HG03521 (cell line): ENCODE measurements around the gene HIPK4.
"Not testable (repeated sequence)": the region's sequence is repeated elsewhere in the genome, so short reads cannot be mapped to it uniquely, and the experiment has no call there.

Source experiments
- ATAC-seq: cut with Tn5 transposase; IDR thresholded peaks from one replicate; pipeline ENCODE4 v1.9.1; 2021; ENCODE audit warnings: mild to moderate bottlenecking, moderate library complexity; ENCODE audit not compliant: unreplicated experiment

Gene HIPK4

DNA sequence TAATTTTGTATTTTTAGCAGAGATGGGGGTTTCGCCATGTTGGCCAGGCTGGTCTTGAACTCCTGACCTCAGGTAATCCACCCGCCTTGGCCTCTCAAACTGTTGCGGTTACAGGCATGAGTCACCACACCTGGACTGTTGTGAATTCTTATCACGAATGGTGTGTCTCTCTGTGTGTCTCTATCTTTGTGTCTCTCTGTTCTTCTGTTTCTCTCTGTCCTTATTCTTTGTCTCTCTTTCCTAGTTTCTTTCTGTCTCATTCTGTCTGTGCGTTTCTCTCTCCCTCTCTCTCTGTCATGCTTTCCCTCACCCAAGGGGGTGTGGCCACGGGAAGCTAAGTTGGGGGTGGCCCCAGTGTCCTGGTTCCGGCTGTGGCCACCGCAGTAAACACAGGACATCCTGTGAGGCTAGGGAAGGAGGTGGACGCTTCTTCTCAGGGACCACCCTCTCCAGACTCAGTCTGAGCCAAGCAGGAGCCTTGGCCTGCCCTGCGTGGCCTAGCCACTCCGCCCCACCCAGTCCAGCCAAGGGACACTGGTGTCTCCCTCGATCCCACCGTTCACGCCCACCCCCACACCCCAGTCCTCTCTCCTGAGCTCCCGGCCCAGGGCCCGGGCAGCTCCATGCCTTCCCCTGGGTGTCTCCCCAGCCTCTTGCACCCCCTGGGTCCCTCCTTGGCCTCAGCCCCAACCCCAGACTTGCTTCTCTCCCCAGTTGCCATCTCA is 27.1 kb upstream of the HIPK4 start:
- no peak for ATAC-seq

DNA sequence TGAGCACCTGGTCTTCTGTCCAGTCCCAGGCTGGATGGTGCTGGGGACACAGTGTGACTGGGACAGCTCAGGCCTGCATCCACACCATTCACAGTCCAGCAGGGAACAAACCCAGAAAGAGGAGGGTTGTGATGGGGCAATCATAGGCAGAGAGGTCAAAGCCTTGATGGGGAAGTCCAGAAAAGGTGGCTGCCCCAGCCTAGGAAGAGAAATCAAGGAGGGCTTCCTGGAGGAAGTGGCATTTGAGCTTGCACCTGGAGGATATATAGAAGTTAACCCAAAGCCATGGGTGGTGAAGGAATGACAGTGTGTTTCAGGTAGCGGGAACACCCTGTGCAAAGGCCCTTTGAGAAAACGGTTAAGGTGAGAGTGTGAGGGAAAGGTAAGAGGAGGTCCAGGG is 25.8 kb upstream of the HIPK4 start:
- ATAC-seq: no peak

DNA sequence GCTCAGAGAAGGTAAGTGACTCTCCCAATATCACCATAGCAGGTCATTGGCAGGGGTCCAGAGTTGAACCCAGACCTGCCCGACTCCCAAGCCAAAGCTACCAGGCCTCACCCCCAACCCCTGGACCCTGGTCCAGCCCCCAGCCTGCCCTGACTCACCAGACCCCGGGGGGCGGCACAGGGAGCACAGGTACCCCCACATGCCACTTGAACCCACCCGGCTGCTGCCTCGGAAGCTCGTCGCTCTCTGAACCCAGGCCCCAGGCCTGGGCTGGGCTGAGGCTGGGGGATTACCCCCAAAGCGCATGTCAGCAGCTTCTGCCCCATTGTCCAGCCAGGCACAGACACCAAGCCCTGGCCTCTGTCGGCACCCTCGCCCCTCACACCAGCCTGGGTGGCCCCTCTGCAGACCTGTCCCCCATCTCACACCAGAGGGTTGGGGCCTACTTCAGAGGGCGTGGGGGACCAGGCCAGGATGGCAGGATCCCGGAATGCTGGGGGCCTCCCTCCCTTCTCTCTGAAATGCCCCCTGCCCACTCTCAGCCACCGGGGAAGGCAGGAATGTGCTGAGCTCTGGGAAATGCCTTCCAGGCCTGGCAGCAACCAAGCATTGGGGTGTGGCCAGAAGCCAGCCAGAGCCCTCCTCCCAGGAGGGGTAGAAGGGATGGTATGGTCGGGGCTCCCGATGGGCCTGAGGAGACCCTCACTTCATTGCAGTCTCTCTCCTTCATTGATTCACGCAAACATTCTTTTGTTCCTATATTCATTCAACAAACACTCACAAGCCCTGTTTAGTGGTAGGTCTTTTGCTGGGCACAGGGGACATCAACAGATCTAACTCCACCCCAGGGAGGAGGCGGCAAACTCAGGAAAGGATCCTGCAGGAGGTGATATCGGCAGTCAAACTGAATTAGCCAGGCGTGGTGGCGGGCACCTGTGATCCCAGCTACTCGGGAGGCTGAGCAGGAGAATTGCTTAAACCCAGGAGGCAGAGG is 24.9 kb upstream of the HIPK4 start:
- ATAC-seq: no peak

DNA sequence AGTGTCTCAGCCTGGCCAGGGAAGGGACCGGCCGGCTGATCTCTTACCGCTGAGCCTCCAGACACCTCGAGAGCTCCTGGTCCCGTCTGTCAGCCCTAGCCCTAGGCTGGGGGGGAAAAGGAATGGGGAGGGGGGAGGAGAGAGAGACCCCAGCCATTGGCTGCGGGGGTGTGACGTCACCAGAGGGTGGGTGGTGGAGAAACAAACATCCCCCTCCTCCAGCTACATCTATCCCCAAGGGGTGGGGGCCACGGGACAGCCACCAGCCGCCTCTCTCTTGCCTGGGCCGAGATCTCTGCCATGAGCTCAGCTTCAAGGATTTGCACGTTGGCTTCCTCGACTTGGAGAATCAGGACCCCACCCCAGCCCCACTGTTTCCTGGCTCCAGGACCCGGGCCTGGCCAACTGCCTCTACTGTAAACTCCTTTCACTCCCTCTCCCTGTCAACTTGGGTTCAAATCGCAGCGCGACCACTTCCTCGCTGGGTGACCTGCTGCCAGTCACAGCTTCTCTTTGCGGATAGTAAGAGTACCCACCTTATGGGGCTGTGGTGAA is 23.4 kb upstream of the HIPK4 start, which contains the start of gene PRX:
TSS of gene PRX (minus strand) at position 88 of the 555 bp plus-strand sequence. CDS start 5,446 bp downstream, outside the sequence.
- no peak for ATAC-seq

DNA sequence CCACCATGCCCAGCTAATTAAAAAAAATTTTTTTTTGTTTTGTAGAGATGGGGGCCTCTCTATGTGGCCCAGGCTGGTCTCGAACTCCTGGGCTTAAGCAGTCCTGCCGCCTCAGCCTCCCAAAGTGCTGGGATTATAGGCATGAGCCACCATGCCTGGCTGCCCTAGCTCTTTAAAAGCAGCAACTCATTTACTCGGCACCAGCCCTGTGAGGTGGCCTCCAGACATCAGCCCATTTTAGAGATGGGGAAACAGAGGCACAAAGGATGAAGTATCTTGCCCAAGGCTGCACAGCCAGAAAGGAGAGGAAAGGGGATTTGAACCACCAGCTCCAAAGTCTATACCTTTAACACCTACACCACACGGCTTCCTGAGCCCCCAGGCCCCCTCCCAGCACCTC is 22.9 kb upstream of the HIPK4 start:
- ATAC-seq: no peak

DNA sequence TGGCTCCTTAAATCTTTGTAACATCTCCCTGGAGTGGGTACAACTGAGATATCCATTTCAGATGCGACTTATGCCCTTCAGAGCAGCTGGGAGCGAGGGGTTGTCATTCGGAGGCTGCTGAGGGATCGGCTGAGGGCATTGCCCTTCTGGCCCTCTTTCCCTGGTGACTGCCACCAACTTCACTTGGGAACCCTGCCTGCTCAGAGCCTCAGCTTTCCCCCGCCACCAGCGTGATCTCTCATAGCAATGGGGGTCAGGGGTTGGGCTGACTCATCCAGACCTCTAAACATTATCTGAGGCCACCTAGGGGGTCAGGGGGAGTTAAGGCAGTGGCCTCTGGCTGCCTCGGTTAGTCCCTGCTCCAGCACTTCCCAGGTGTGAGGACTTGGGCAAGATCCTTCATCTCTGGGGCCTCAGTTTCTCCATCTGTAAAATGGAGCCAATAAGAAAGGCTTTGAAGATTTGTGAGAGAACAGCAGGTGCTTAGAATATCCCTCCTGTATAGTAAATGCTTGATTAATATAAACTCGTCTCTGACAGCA is 22.0 kb upstream of the HIPK4 start:
- no peak for ATAC-seq

DNA sequence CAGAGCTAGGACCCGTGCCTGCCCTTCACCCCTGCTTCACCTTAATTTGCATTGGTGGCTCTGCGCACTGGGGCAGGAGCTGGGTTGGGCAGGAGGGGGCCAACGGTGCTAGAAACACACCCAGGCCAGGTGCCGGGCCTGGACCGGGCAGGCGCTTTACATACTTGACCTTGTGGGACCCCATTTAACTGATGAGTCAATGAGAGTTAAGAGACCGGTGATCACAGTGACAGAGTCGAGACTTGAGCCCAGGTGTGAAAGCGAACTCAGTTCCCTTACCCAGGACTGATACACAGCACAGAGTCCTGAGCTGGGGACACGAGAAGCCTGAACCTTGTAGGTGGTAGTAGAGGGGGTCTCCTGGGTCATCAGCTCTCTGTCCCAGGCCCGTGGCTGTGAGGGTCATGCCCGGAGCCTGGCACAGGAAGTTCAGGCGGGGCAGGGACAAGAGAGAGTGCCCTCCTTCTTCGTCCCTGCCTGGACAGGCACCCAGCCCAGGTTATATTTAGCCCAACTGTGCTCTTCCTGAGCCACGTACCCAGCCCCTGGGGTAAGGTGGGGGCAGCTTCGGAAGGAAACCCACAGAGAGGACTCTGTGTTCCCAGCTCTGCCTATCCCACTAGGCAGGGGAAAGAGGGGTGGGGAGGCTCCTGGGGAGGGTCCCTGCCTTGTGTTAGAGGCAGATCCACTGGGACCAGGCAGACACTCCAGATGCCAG is 21.3 kb upstream of the HIPK4 start:
- ATAC-seq: no peak

DNA sequence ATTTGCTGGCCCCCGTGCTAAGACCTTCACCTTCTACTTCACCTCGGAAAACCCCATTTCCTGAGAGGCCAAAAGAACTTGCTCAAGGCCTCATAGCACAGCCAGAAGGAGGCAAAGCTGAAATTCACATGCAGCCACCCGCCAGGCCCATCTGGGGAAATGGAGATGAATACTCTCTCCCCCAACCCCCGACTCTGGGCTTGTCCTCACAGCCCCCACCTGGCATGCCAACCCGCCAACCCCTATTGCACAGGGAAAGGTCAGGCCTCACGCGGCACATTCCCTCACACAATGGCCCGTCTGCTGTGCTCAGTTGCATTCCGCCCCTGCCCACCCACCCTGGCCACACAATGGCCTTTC is 20.0 kb upstream of the HIPK4 start:
- ATAC-seq: no peak

DNA sequence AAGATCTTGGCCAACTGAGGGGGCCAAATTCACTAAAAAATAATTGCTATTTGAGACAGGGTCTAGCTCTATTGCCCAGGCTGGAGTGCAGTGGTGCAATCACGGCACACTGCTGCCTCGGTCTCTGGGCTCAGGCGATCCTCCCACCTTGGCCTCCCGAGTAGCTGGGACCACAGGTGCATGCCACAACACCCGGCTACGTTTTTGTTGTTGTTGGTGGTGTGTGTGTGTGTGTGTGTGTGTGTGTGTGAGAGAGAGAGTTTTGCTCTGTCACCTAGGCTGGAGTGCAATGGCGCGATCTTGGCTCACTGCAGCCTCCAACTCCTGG is 18.6 kb upstream of the HIPK4 start:
- ATAC-seq: not testable (repeated sequence)

DNA sequence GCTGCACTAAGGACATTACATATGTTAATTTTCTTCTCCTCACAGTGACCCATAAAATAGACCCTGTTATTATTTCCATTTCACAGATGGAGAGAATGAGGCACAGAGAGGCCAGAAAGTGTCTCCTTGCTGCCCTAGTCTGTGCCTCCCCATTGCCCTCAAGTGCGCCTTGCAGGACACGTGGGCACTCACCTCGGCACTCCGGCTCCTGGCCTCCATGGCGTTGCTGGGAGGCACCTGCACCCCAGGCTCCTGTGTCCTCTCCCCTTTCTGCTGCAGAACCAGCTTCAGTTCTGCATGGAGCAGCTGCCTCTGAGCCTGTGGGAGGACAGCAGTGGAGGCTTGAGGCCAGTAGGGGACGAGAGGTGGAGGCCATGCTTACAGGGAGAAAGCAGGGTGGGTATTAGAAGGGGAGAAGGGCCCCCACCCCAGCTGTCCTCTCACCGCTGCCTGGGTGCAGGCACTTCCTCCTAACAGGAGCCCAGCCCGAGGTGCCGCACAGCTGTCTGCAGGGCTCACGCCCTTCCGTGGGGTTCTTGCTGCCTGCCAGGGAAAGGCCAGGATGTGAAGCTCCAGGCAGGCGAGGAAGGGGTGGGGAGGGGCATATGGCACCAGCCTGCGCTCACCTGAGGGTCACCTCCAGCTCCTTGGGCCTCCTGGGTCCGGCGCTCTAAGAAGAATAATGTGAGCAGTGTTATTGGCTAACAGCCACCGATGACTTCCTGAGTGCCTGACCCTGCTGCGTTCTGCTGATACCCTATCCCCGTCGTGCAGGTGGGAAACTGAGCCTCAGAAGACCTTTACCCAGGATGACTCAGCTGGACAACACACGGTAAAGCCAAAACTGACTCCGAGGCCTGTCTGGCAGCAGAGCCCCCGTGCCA is 18.0 kb upstream of the HIPK4 start:
- no peak for ATAC-seq

DNA sequence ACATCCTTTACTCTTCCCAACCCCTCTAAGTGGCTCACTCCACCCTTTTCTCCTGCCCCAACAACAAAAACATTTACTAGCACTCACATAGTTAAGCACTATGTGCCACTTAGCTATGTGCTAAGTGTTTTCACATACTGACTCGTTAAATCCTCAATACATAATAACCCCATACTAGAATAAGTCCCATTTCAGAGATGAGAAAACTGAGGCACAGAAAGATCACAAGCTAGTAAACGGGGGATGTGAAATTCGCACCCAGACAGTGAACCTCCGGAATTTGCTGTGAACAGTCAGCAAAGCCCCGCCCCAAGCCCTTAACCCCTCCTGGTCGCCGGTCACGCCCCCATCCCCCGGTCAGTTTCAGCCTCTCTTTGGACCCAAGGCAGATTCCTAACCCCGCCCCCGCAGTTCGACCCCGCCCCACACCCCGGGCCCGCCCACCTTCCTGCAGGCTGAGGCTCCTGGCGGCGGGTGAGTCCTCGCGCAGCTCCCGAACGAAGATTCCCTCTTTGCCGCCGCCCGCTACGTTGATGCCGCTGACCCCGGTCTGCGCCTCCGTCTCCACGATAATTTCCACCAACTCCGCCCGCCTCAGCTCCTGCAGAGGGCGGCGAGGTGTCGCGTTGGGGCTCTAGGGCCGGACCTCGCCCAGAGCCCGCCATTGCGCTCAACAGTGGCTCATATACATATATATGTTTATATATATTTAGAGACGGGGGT is 13.4 kb upstream of the HIPK4 start:
- ATAC-seq: peak; percentile 61

DNA sequence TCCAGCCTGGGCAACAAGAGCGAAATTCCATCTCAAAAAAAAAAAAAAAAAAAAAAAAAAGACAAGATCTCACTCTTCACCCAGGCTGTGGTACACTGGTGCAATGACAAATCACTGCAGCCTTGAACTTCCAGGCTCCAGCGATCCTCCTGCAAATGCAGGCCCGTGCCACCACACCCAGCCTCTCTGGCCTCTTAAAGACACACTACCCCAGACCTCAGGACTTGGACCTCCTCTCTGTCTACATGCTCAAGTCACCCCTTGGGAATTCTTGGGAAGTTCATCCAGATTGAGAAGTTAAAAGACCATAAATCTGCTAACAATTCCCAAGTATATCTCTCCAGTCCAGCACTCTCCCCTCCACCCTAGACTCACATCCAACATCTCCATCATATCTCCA is 10.6 kb upstream of the HIPK4 start:
- ATAC-seq: no peak

DNA sequence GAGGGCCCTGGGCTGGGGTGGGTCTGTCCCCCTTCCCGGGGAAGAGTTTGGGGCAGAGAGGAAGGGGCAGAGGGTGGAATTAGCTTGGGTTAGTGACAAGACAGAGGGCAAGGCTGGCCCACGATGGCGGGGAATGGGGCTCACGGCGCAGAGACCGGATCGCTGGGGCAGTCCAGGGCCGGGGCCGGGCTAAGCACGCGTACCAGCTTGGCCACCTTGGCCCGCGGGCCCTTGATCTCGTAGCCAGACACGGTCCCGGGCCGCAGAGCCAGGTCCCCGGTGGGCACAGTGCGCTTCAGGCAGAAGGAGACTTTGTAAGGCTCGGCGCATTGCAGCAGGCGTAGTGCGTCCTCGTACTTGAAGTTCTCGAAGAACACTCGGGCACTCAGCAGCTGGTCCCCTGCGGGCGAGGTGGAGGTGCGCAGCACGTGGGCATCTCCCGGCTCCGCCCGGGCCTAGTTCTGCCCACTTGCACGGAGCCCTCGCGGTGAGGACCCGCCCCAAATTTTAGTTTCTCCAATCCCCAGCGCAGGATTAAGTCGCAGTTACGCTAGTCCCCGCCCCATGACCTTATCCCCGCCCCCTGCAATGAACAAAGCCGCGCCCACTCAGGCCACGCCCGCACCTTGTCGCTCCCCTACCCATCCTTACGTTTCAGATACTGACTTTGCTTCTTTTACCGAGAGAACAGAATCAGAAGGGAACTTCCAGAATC is 8.6 kb upstream of the HIPK4 start:
- no peak for ATAC-seq

DNA sequence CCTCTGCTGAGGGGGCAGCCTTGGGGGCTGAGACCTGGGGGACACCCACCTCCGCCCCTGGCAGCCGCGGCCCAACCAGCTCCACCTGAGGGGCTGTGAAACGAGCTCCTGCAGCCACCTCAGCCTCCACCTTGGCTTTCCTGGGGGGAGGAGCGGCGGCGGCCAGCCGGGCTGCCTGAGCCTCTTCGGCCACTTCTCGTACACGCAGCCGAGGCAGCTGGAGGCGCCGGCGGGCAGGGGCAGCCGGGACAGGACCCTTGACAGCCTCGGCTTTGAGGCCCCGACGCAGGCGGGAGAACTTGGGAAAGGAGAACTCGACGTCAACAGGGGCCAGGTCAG is 7.6 kb upstream of the HIPK4 start:
- ATAC-seq: no peak

DNA sequence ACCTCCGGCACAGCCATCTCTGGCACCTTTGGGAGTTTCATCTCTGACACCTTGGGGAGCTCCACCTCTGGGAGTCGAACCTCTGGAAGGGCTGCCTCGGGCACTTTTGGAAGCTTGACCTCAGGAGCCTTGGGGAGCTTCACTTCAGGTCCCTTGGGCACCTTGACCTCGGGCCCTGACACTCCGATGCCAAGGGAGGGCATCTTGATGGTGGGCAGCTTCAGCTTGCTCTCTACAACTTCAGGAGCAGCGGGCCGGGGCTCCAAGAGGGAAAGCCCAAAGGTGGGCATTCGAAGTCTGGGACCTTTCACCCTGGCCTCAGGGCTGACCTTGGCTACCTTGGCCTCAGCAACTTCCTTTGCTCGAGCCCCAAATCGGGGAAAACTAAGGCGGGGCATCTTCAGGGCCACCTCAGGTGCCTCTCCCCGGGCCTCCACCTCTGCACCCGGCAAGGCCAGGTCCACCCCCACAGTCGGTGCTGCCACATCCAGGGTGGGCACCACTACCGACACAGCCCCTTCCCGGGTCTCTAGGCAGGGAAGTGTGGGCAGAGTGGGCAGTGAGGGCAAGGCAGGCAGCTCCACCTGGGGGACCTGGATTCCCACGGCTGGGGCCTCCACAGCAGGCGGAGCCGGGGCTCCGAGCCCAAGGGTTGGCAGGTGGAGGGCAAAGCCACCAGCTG is 7.0 kb upstream of the HIPK4 start:
- no peak for ATAC-seq

DNA sequence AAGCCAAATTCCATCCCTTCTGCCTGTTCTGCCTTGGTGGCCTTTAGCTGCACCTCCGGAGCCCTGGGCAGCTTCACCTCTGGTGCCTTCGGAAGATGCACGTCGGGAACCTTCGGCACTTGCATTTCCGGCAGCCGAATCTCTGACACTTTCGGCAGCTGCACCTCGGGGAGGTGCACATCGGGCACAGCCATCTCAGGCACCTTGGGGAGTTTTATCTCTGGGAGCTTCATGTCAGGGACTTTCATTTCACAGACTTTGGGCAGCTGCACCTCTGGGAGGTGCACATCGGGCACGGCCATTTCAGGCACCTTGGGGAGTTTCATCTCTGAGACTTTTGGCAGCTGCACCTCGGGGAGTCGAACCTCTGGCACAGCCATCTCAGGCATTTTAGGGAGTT is 6.0 kb upstream of the HIPK4 start:
- no peak for ATAC-seq

DNA sequence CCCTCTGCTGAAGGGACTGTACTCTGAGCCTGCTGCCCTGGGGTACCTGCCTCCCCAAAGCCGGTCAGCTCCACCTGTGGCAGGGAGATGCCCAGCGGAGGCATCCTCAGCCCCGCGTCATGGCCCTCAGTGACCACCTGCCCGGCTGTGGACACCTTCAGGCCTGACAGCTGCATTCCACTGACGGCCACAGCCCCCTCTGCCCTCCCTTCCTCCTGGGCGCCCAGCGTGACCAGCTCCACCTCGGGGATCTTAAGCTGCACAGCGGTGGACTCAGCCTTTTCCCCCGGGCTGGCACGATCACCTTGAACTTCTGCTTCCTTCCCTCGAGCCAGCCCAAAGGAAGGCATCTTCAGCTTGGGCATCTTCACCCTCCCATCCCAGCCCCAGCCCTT is 4.8 kb upstream of the HIPK4 start:
- no peak for ATAC-seq
